ENCODE data around the gene AGFG1. TPM values are rescaled to one million over a fixed set of nuclear protein-coding genes. Genes with fewer than 3 reads are reported as not detected.

Gene AGFG1
- total RNA-seq, 1 experiment from 2014 or later: 109 TPM

- H3K79me2 ChIP-seq (ENCODE audit: insufficient read depth, low read length): no peaks in the 10 kb centered on the region
- Mint-ChIP-seq H3K4me3 (no peak overlapping the region), H3K36me3 (ENCODE audit: insufficient read depth in 1 of 3, low read depth in 3 of 3) (no peaks in the 10 kb centered on the region; a peak in 1 of 7 replicates), H3K4me1 (0 out of 4 replicates have a peak, but pooled peaks cover 0 to 2% of the 10 kb centered on the region in 2 experiments), H3K27ac (no peak overlapping the region), H3K9me3 (no peaks in the 10 kb centered on the region; a peak in 1 of 5 replicates), H3K27me3 (ENCODE audit: low read depth) (peaks cover 4% of the 10 kb centered on the region)
- TF ChIP-seq CTCF (conservative IDR thresholded peaks at IDR 0.05): no peak
- H3K4ac ChIP-seq (ENCODE audit: low read depth, low read length): no peak overlapping the region
- no peaks in the 10 kb centered on the region for H3K9me3 ChIP-seq (ENCODE audit: control insufficient read depth, low read depth, low read length)
- H3K4me1 ChIP-seq (ENCODE audit: insufficient read depth, low read length): no peaks in the 10 kb centered on the region
- no peak overlapping the region for H4K5ac ChIP-seq (ENCODE audit: insufficient read length, low read depth, low read length)
- DNase-seq: no peak
- H4K20me1 ChIP-seq (ENCODE audit: control insufficient read depth, insufficient read depth, insufficient read length): no peaks in the 10 kb centered on the region
- no peaks in the 10 kb centered on the region for H3K79me1 ChIP-seq (ENCODE audit: insufficient read depth, low read depth, low read length, poor library complexity, severe bottlenecking)
- no peaks in the 10 kb centered on the region for H3K23me2 ChIP-seq (ENCODE audit: insufficient read length, low read depth, low read length, poor library complexity, severe bottlenecking)
- H2BK12ac ChIP-seq (ENCODE audit: insufficient read length, low read depth, low read length): no peak overlapping the region
- no peak overlapping the region for H3K56ac ChIP-seq (ENCODE audit: insufficient read length, low read depth, low read length)
- no CpG with 5 or more reads among the region's 2 CpGs for WGBS (ENCODE audit: extremely low coverage, insufficient read length, low lambda C conversion rate)
- no peak overlapping the region for H2BK15ac ChIP-seq (ENCODE audit: low read depth, low read length)
- no peak overlapping the region for H3K23ac ChIP-seq (ENCODE audit: insufficient read length, low read depth, low read length)
- no peak overlapping the region for H3T11ph ChIP-seq (ENCODE audit: low read length)
- H3K9ac ChIP-seq (ENCODE audit: extremely low read depth, insufficient read length, low read length): no peak overlapping the region
- H4K8ac ChIP-seq (replicated peaks; ENCODE audit: insufficient read length, low read depth, low read length): no peak overlapping the region
- no peak overlapping the region for H2BK20ac ChIP-seq (ENCODE audit: low read depth, low read length, poor library complexity, severe bottlenecking)
- H2AFZ ChIP-seq (ENCODE audit: low read length): no peak overlapping the region
- no peak overlapping the region for H3K4me2 ChIP-seq (ENCODE audit: insufficient read depth, insufficient read length, low read length)
- no peak overlapping the region for H2BK5ac ChIP-seq (ENCODE audit: insufficient read length, low read length)
- H2BK120ac ChIP-seq (ENCODE audit: low read depth, low read length, poor library complexity, severe bottlenecking): no peak overlapping the region
- no peak overlapping the region for H3K27ac ChIP-seq (ENCODE audit: insufficient read length, low read depth, low read length)
- no peak overlapping the region for H3K18ac ChIP-seq (ENCODE audit: insufficient read length, low read depth, low read length)
- H2AK5ac ChIP-seq (ENCODE audit: insufficient read length, low read length): no peak overlapping the region
- no peaks in the 10 kb centered on the region; the same call in 1 of the 2 replicates for H3K27me3 ChIP-seq (ENCODE audit: insufficient read depth, low read length)
- H3K14ac ChIP-seq (ENCODE audit: insufficient read depth, low read length): no peak overlapping the region
- no peak overlapping the region for H4K91ac ChIP-seq (ENCODE audit: insufficient read length, low read depth, low read length)
These were observed 138.2 kb downstream of the AGFG1 start for GRCh38 chr2:227610123-227610522.

Small RNA genes within 50 kb of the gene (microRNA-seq; reads per million reads assigned to microRNA genes)
- gene MIR5703 (ENCODE audit: borderline microRNAs expressed): not detected

Other genes with a start within 250 kb of the AGFG1 start
- gene MFF, start 146.9 kb upstream of the AGFG1 start, total RNA-seq (2021): 83.3 and 88.1 TPM in 2 replicates
- gene TM4SF20, start 92.8 kb upstream of the AGFG1 start, total RNA-seq (2021): not detected in 2 replicates
- not detected in 2 replicates for gene SCYGR1, start 84.2 kb upstream of the AGFG1 start, total RNA-seq (2021)
- gene SCYGR2, start 126.7 kb downstream of the AGFG1 start, total RNA-seq (2021): not detected in 2 replicates
- not detected in 2 replicates for gene SCYGR3, start 142.7 kb downstream of the AGFG1 start, total RNA-seq (2021)
- gene SCYGR4, start 145.3 kb downstream of the AGFG1 start, total RNA-seq (2021): not detected in 2 replicates
- not detected in 2 replicates for gene SCYGR5, start 194.6 kb downstream of the AGFG1 start, total RNA-seq (2021)
- 1.8 and 2.3 TPM in 2 replicates for gene SLC19A3, start 245.9 kb downstream of the AGFG1 start, total RNA-seq (2021)

Measured in H9 (cell line).